ENCODE results near the gene FBXW7.

Gene FBXW7

GRCh38 chr4:152528060-152528459, 7.8 kb downstream of the FBXW7 start:
- no peak for DNase-seq
- no peak for TF ChIP-seq CTCF (IDR thresholded peaks at IDR 0.05)
- H3K9me3 ChIP-seq, result no peaks in the 10 kb centered on the region
- no peak overlapping the region for H3K27ac ChIP-seq
- H3K4me3 ChIP-seq, result no peak overlapping the region
- peaks cover 0 to 11% (median 5%) of the 10 kb centered on the region in 4 donors for H3K4me1 ChIP-seq
- intact Hi-C loops (cut with DNase I; ENCODE audit: low total_unique reads), result no loop called here
- no peaks in the 10 kb centered on the region for H3K36me3 ChIP-seq
- H3K27me3 ChIP-seq, result no peaks in the 10 kb centered on the region

GRCh38 chr4:152525878-152526277, 10.0 kb downstream of the FBXW7 start:
- Histone ChIP-seq H3K27me3 (no peaks in the 10 kb centered on the region), H3K4me3 (no peak overlapping the region), H3K9me3 (no peaks in the 10 kb centered on the region), H3K4me1 (no peaks in the 10 kb centered on the region), H3K36me3 (no peaks in the 10 kb centered on the region), H3K27ac (no peak overlapping the region)
- intact Hi-C loops (cut with DNase I; ENCODE audit: low total_unique reads), result no loop called here
- no peak for DNase-seq
- no peak for TF ChIP-seq CTCF (IDR thresholded peaks at IDR 0.05)

GRCh38 chr4:152524427-152524826, 11.5 kb downstream of the FBXW7 start:
- Histone ChIP-seq H3K36me3 (no peaks in the 10 kb centered on the region), H3K27ac (no peak overlapping the region)

GRCh38 chr4:152523731-152524130, 12.2 kb downstream of the FBXW7 start:
- H3K36me3 ChIP-seq, result no peaks in the 10 kb centered on the region
- H3K4me1 ChIP-seq, result no peaks in the 10 kb centered on the region
- TF ChIP-seq CTCF (IDR thresholded peaks at IDR 0.05), result no peak
- no peaks in the 10 kb centered on the region for H3K9me3 ChIP-seq
- intact Hi-C loops (cut with DNase I; ENCODE audit: low total_unique reads), result no loop called here
- H3K27ac ChIP-seq, result no peak overlapping the region
- no peaks in the 10 kb centered on the region for H3K27me3 ChIP-seq
- no peak overlapping the region for H3K4me3 ChIP-seq
- no peak for DNase-seq

More at GRCh38 chr4:152524427-152524826, 11.5 kb downstream of the FBXW7 start:
- DNase-seq, result no peak
- H3K4me1 ChIP-seq, result no peaks in the 10 kb centered on the region
- H3K9me3 ChIP-seq, result no peaks in the 10 kb centered on the region
- intact Hi-C loops (cut with DNase I; ENCODE audit: low total_unique reads), result no loop called here
- no peaks in the 10 kb centered on the region for H3K27me3 ChIP-seq
- no peak overlapping the region for H3K4me3 ChIP-seq
- no peak for TF ChIP-seq CTCF (IDR thresholded peaks at IDR 0.05)

- Histone ChIP-seq H3K36me3 (no peaks in the 10 kb centered on the region), H3K27me3 (no peaks in the 10 kb centered on the region), H3K4me3 (no peak overlapping the region), H3K27ac (no peak overlapping the region), H3K4me1 (no peaks in the 10 kb centered on the region), H3K9me3 (no peaks in the 10 kb centered on the region)
- TF ChIP-seq CTCF (IDR thresholded peaks at IDR 0.05), result no peak
- intact Hi-C loops (cut with DNase I; ENCODE audit: low total_unique reads), result no loop called here
- no peak for DNase-seq
These were observed 13.1 kb downstream of the FBXW7 start for GRCh38 chr4:152522754-152523153.

- Histone ChIP-seq H3K36me3 (no peaks in the 10 kb centered on the region), H3K27me3 (no peaks in the 10 kb centered on the region), H3K4me3 (no peak overlapping the region), H3K9me3 (no peaks in the 10 kb centered on the region), H3K27ac (no peak overlapping the region), H3K4me1 (no peaks in the 10 kb centered on the region)
- no peak for DNase-seq
- intact Hi-C loops (cut with DNase I; ENCODE audit: low total_unique reads), result no loop called here
- TF ChIP-seq CTCF (IDR thresholded peaks at IDR 0.05), result no peak
These were observed 13.6 kb downstream of the FBXW7 start for GRCh38 chr4:152522245-152522644.
